ENCODE results near the gene ZGPAT. TPM values are rescaled to one million over a fixed set of nuclear protein-coding genes. Genes with fewer than 3 reads are reported as not detected.

Gene ZGPAT
- total and polyA plus RNA-seq, 2 of the 8 experiments (the other 6 are each of a cell fraction or from before 2014, with no cell fraction given): 14.5 to 21.4 TPM

GRCh38 chr20:63755933-63756647 lies 48.3 kb downstream of the ZGPAT start:
- Histone ChIP-seq H2BK5ac (ENCODE audit: low read depth, low read length) (no peak overlapping the region), H3K79me2 (ENCODE audit: control insufficient read depth in 1 of 2, insufficient read depth in 2 of 2, low read length in 2 of 2) (no peaks in the 10 kb centered on the region), H3K14ac (ENCODE audit: insufficient read length) (no peak overlapping the region), H3K36me3 (ENCODE audit: control insufficient read depth in 2 of 4, insufficient read depth in 4 of 4, low read length in 3 of 4) (no peaks in the 10 kb centered on the region), H2AK5ac (ENCODE audit: low read depth, low read length) (no peak overlapping the region), H2BK12ac (ENCODE audit: low read depth, low read length) (no peak overlapping the region), H3K56ac (replicated peaks; ENCODE audit: insufficient read length, low read depth, low read length) (no peak overlapping the region), H3K27ac (ENCODE audit: low read depth, low read length) (no peak overlapping the region), H3K4me2 (ENCODE audit: insufficient read depth in 1 of 2, low read depth in 2 of 2, low read length in 2 of 2) (no peak overlapping the region), H3K4me3 (ENCODE audit: extremely low read depth in 1 of 4, insufficient read depth in 2 of 4, low read depth in 3 of 4, low read length in 4 of 4) (no peak overlapping the region), H4K91ac (replicated peaks; ENCODE audit: insufficient read length, low read length) (no peak overlapping the region), H4K8ac (ENCODE audit: extremely low read depth, insufficient read depth, low read length) (no peak overlapping the region; the same call in 1 of the 2 replicates), H3K23ac (ENCODE audit: insufficient read length) (no peak overlapping the region), H2BK15ac (ENCODE audit: low read length) (no peak overlapping the region), H3K79me1 (ENCODE audit: low read depth, low read length) (no peaks in the 10 kb centered on the region; the same call in 1 of the 2 replicates), H2BK20ac (ENCODE audit: low read length) (no peak overlapping the region), H3K9me3 (ENCODE audit: insufficient read depth in 2 of 2, low read depth in 1 of 2, low read length in 1 of 2) (no peaks in the 10 kb centered on the region), H2AFZ (ENCODE audit: low read length) (no peak overlapping the region), H4K20me1 (replicated peaks in 1 of 2; ENCODE audit: control insufficient read depth in 1 of 2, insufficient read depth in 2 of 2, low read length in 2 of 2) (no peaks in the 10 kb centered on the region), H3K18ac (ENCODE audit: extremely low read depth, low read length) (no peak overlapping the region), H4K5ac (ENCODE audit: insufficient read length, low read depth, low read length) (no peak overlapping the region), H3K4me1 (replicated peaks in 1 of 4; ENCODE audit: control insufficient read depth in 3 of 4, insufficient read depth in 4 of 4, low read length in 3 of 4) (peaks cover 0 to 10% (median 3%) of the 10 kb centered on the region in 4 experiments; a peak in 6 of 7 replicates), H3K27me3 (replicated peaks in 1 of 4; ENCODE audit: control insufficient read depth in 3 of 4, extremely low read depth in 1 of 4, insufficient read depth in 3 of 4, low read length in 3 of 4) (no peaks in the 10 kb centered on the region), H3K9ac (replicated peaks in 1 of 4; ENCODE audit: extremely low read depth in 1 of 4, low read depth in 3 of 4, low read length in 3 of 4) (no peak overlapping the region), H3K4ac (replicated peaks; ENCODE audit: insufficient read length, low read depth, low read length) (no peak overlapping the region), H3K23me2 (ENCODE audit: low read depth, low read length) (no peaks in the 10 kb centered on the region), H2BK120ac (replicated peaks; ENCODE audit: low read depth, low read length) (no peak overlapping the region)
- FAIRE-seq: peak; percentile 24
- 85% methylated on average over 18 of the region's 18 CpGs; no CpG with 5 or more reads in 1 of the 2 experiments for WGBS, 2 experiments (ENCODE audit: extremely low coverage in 1 of 2, insufficient coverage in 1 of 2, insufficient read length in 1 of 2, insufficient replicate concordance in 2 of 2, low coverage in 1 of 2, low lambda C conversion rate in 2 of 2, missing lambda C conversion rate in 1 of 2)
- DNase-seq (ENCODE audit: low read depth in 1 of 2, low spot score in 2 of 2): no peak
- POLR2A ChIA-PET (ENCODE audit: partially characterized antibody): interaction anchor here (1.8 kb wide), 1 partner anchor 20 kb away, joined by 3 read pairs; the partner anchor contains the start of gene LIME1
- CTCF ChIA-PET (ENCODE audit: partially characterized antibody): interaction anchor here (1.0 to 1.5 kb wide), 3 partner anchors 15 to 141 kb away, joined by 3 to 7 read pairs (median 4); no protein-coding TSS in a partner anchor
- TF ChIP-seq FOSL1 (IDR thresholded peaks at IDR 0.05; ENCODE audit: insufficient read depth, low read depth, low read length) (no peak), RXRA (IDR thresholded peaks at IDR 0.05; ENCODE audit: insufficient read depth, low read depth, low read length) (no peak), TEAD4 (IDR thresholded peaks at IDR 0.05; ENCODE audit: low read depth, low read length) (no peak), BACH1 (IDR thresholded peaks at IDR 0.05; ENCODE audit: low read length) (no peak), TBP (IDR thresholded peaks at IDR 0.05; ENCODE audit: low read depth, low read length) (no peak)
- TF ChIP-seq, protein P1, sequence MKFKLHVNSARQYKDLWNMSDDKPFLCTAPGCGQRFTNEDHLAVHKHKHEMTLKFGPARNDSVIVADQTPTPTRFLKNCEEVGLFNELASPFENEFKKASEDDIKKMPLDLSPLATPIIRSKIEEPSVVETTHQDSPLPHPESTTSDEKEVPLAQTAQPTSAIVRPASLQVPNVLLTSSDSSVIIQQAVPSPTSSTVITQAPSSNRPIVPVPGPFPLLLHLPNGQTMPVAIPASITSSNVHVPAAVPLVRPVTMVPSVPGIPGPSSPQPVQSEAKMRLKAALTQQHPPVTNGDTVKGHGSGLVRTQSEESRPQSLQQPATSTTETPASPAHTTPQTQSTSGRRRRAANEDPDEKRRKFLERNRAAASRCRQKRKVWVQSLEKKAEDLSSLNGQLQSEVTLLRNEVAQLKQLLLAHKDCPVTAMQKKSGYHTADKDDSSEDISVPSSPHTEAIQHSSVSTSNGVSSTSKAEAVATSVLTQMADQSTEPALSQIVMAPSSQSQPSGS (IDR thresholded peaks at IDR 0.05; ENCODE audit: low read length): no peak

Data from H1 (cell line).